ENCODE measurements around the gene AMDHD2. TPM values are rescaled to one million over a fixed set of nuclear protein-coding genes. Genes with fewer than 3 reads are reported as not detected.
"Not testable (repeated sequence)": the region's sequence is repeated elsewhere in the genome, so short reads cannot be mapped to it uniquely, and the experiment has no call there.

AMDHD2 gene
- total RNA-seq, 5 donors from 2014 or later (not counting 1 experiment from before 2014, with no cell fraction given): 104 to 215 (median 122) TPM

DNA sequence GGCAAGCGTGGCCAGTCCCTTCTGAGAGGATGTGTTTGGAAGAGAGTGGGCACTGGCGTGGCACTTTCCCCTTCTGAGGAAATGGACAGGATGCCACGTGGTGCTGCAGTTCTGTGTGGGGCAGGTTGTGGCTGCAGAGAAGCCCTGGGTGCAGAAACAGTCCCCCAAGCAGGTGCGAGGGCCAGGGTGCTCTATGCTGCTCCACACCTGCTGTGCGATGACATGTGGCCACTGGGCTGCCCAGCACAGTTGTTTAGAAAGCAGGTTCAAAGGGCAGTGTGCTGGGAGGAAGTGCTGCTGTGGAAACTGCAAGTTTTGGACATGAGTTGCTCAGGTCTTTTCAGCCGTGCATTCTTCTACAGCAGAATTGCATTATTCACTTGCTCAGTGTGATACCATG, 21.2 kb downstream of the AMDHD2 start:
- WGBS (ENCODE audit: insufficient coverage): 40% methylated on average over 2 of the region's 6 CpGs
- Mint-ChIP-seq H3K27ac (peak overlapping the region in 1 of 2 donors; percentile 46), H3K4me1 (peaks cover 42 to 61% (median 59%) of the 10 kb centered on the region in 3 donors), H3K4me3 (peak overlapping the region in 1 of 3 donors; percentile 83)
- H3K27ac ChIP-seq (ENCODE audit: low read length); CTCF ChIA-PET; POLR2A ChIA-PET; H3K9me3 ChIP-seq; ATAC-seq (replicated peaks in 1 of 4); H3K36me3 ChIP-seq (ENCODE audit: control insufficient read depth in 2 of 2, extremely low read depth in 1 of 2, insufficient read depth in 1 of 2, low read length in 1 of 2); DNase-seq; H3K4me3 ChIP-seq (ENCODE audit: control insufficient read depth in 1 of 2, extremely low read depth in 1 of 2, low read length in 1 of 2); H3K9me3 Mint-ChIP-seq; H3K36me3 Mint-ChIP-seq; H3K27me3 Mint-ChIP-seq; H3K27me3 ChIP-seq (replicated peaks in 1 of 2; ENCODE audit: control insufficient read depth in 2 of 2, extremely low read depth in 1 of 2, insufficient read depth in 2 of 2, low read length in 1 of 2): not testable (repeated sequence)
- H3K4me1 ChIP-seq (ENCODE audit: control insufficient read depth in 1 of 2, extremely low read depth in 1 of 2, insufficient read depth in 2 of 2, low read length in 2 of 2): peaks cover 9 to 41% of the 10 kb centered on the region in 2 experiments

GRCh38 chr16:2543771-2544170, 23.6 kb downstream of the AMDHD2 start:
- 100% methylated on average over 4 of the region's 14 CpGs for WGBS (ENCODE audit: insufficient coverage)
- CTCF ChIA-PET; H3K27ac Mint-ChIP-seq; POLR2A ChIA-PET; H3K27me3 Mint-ChIP-seq; DNase-seq; H3K27me3 ChIP-seq (replicated peaks in 1 of 2; ENCODE audit: control insufficient read depth in 2 of 2, extremely low read depth in 1 of 2, insufficient read depth in 2 of 2, low read length in 1 of 2); H3K9me3 ChIP-seq; H3K4me3 ChIP-seq (ENCODE audit: control insufficient read depth in 1 of 2, extremely low read depth in 1 of 2, low read length in 1 of 2); H3K36me3 ChIP-seq (ENCODE audit: control insufficient read depth in 2 of 2, extremely low read depth in 1 of 2, insufficient read depth in 1 of 2, low read length in 1 of 2); H3K36me3 Mint-ChIP-seq; H3K9me3 Mint-ChIP-seq; ATAC-seq (replicated peaks in 1 of 4); H3K27ac ChIP-seq (ENCODE audit: low read length); H3K4me3 Mint-ChIP-seq: not testable (repeated sequence)
- H3K4me1 Mint-ChIP-seq: peaks cover 33 to 55% (median 51%) of the 10 kb centered on the region in 3 donors
- H3K4me1 ChIP-seq (ENCODE audit: control insufficient read depth in 1 of 2, extremely low read depth in 1 of 2, insufficient read depth in 2 of 2, low read length in 2 of 2): peaks cover 5 to 28% of the 10 kb centered on the region in 2 experiments

GRCh38 chr16:2550283-2550878, 30.2 kb downstream of the AMDHD2 start:
- H3K27ac Mint-ChIP-seq; H3K4me1 Mint-ChIP-seq; H3K27ac ChIP-seq (ENCODE audit: low read length); H3K9me3 Mint-ChIP-seq; ATAC-seq (replicated peaks in 1 of 4); H3K27me3 ChIP-seq (replicated peaks in 1 of 2; ENCODE audit: control insufficient read depth in 2 of 2, extremely low read depth in 1 of 2, insufficient read depth in 2 of 2, low read length in 1 of 2); H3K36me3 Mint-ChIP-seq; H3K9me3 ChIP-seq; H3K36me3 ChIP-seq (ENCODE audit: control insufficient read depth in 2 of 2, extremely low read depth in 1 of 2, insufficient read depth in 1 of 2, low read length in 1 of 2); H3K4me3 Mint-ChIP-seq; DNase-seq; POLR2A ChIA-PET; H3K27me3 Mint-ChIP-seq; H3K4me3 ChIP-seq (ENCODE audit: control insufficient read depth in 1 of 2, extremely low read depth in 1 of 2, low read length in 1 of 2); CTCF ChIA-PET; H3K4me1 ChIP-seq (ENCODE audit: control insufficient read depth in 1 of 2, extremely low read depth in 1 of 2, insufficient read depth in 2 of 2, low read length in 2 of 2): not testable (repeated sequence)
- no CpG with 5 or more reads among the region's 14 CpGs for WGBS (ENCODE audit: insufficient coverage)

DNA sequence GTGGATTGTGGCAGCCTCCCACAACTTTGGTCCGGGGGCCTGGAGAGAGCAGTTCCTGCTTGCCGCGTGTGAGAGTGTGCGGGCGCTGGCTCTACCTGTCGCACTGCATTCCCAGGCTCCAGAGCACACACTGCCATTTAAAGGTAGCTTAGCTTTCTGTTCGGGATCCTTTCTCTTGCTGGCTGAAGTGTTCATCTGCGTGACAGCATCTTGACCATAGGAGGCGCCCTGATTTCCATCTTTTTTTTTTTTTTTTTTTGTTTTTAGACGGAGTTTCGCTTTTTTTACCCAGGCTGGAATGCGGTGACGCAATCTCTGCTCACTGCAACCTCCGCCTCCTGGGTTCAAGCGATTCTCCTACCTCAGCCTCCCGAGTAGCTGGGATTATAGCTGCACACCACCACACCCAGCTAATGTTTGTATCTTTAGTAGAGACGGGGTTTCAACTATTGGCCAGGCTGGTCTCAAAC, 31.3 kb downstream of the AMDHD2 start:
- H3K36me3 Mint-ChIP-seq; H3K4me3 Mint-ChIP-seq; H3K27me3 Mint-ChIP-seq; H3K36me3 ChIP-seq (ENCODE audit: control insufficient read depth in 2 of 2, extremely low read depth in 1 of 2, insufficient read depth in 1 of 2, low read length in 1 of 2); H3K4me1 ChIP-seq (ENCODE audit: control insufficient read depth in 1 of 2, extremely low read depth in 1 of 2, insufficient read depth in 2 of 2, low read length in 2 of 2); H3K4me1 Mint-ChIP-seq; H3K9me3 Mint-ChIP-seq; H3K9me3 ChIP-seq; CTCF ChIA-PET; H3K4me3 ChIP-seq (ENCODE audit: control insufficient read depth in 1 of 2, extremely low read depth in 1 of 2, low read length in 1 of 2); H3K27ac ChIP-seq (ENCODE audit: low read length); H3K27ac Mint-ChIP-seq; ATAC-seq (replicated peaks in 1 of 4); H3K27me3 ChIP-seq (replicated peaks in 1 of 2; ENCODE audit: control insufficient read depth in 2 of 2, extremely low read depth in 1 of 2, insufficient read depth in 2 of 2, low read length in 1 of 2); DNase-seq: not testable (repeated sequence)
- no CpG with 5 or more reads among the region's 17 CpGs for WGBS (ENCODE audit: insufficient coverage)
- POLR2A ChIA-PET: interaction anchor here in 1 of 2 donors (0.7 kb wide), 1 partner anchor 133 kb away, joined by 8 read pairs; no protein-coding TSS in a partner anchor

- ATAC-seq (replicated peaks in 1 of 4); CTCF ChIA-PET; H3K4me1 ChIP-seq (ENCODE audit: control insufficient read depth in 1 of 2, extremely low read depth in 1 of 2, insufficient read depth in 2 of 2, low read length in 2 of 2); H3K27me3 ChIP-seq (replicated peaks in 1 of 2; ENCODE audit: control insufficient read depth in 2 of 2, extremely low read depth in 1 of 2, insufficient read depth in 2 of 2, low read length in 1 of 2); H3K27ac ChIP-seq (ENCODE audit: low read length); H3K9me3 Mint-ChIP-seq; H3K27ac Mint-ChIP-seq; H3K4me3 Mint-ChIP-seq; POLR2A ChIA-PET; H3K9me3 ChIP-seq; H3K4me3 ChIP-seq (ENCODE audit: control insufficient read depth in 1 of 2, extremely low read depth in 1 of 2, low read length in 1 of 2); H3K4me1 Mint-ChIP-seq; DNase-seq; H3K27me3 Mint-ChIP-seq; H3K36me3 Mint-ChIP-seq; H3K36me3 ChIP-seq (ENCODE audit: control insufficient read depth in 2 of 2, extremely low read depth in 1 of 2, insufficient read depth in 1 of 2, low read length in 1 of 2): not testable (repeated sequence)
- no CpG with 5 or more reads among the region's 13 CpGs for WGBS (ENCODE audit: insufficient coverage)
These were observed 34.7 kb downstream of the AMDHD2 start for GRCh38 chr16:2554709-2555425.

- CTCF ChIA-PET; H3K27ac Mint-ChIP-seq; POLR2A ChIA-PET; H3K27me3 ChIP-seq (replicated peaks in 1 of 2; ENCODE audit: control insufficient read depth in 2 of 2, extremely low read depth in 1 of 2, insufficient read depth in 2 of 2, low read length in 1 of 2); H3K36me3 Mint-ChIP-seq; H3K4me3 Mint-ChIP-seq; DNase-seq; H3K27me3 Mint-ChIP-seq; H3K4me1 Mint-ChIP-seq; H3K4me1 ChIP-seq (ENCODE audit: control insufficient read depth in 1 of 2, extremely low read depth in 1 of 2, insufficient read depth in 2 of 2, low read length in 2 of 2); ATAC-seq (replicated peaks in 1 of 4); H3K27ac ChIP-seq (ENCODE audit: low read length); H3K4me3 ChIP-seq (ENCODE audit: control insufficient read depth in 1 of 2, extremely low read depth in 1 of 2, low read length in 1 of 2); H3K9me3 Mint-ChIP-seq; H3K36me3 ChIP-seq (ENCODE audit: control insufficient read depth in 2 of 2, extremely low read depth in 1 of 2, insufficient read depth in 1 of 2, low read length in 1 of 2); H3K9me3 ChIP-seq: not testable (repeated sequence)
- no CpG with 5 or more reads among the region's 15 CpGs for WGBS (ENCODE audit: insufficient coverage)
These were observed 37.0 kb downstream of the AMDHD2 start for GRCh38 chr16:2557150-2557549.
